Mononuclear cell (primary cell): Measurements from ENCODE around the gene MGMT. TPM values are rescaled to one million over a fixed set of nuclear protein-coding genes. Genes with fewer than 3 reads are reported as not detected.
"Not testable (repeated sequence)": the region's sequence is repeated elsewhere in the genome, so short reads cannot be mapped to it uniquely, and the experiment has no call there.

ENCODE experiments used
- H3K27me3 ChIP-seq: 2 replicates; pipeline ENCODE4 v1.6.0; 2011; ENCODE audit warnings: low read length, control low read depth; ENCODE audit not compliant: insufficient read depth
- H3K4me1 ChIP-seq: 2 replicates; pipeline ENCODE4 v1.5.1; 2011; ENCODE audit warnings: mild to moderate bottlenecking, low read length, control low read depth; ENCODE audit not compliant: insufficient read depth
- H3K4me3 ChIP-seq: 2 replicates; pipeline ENCODE4 v1.5.1; 2011; ENCODE audit warnings: mild to moderate bottlenecking, low read length, moderate library complexity
- H3K9me3 ChIP-seq: 2 replicates; pipeline ENCODE4 v1.5.1; 2011; ENCODE audit warnings: low read depth, mild to moderate bottlenecking, control low read depth, low read length
- total RNA-seq: library from RNA; depleted of rRNA; stranded (reverse); fragments of >200 nt; gene quantifications from one replicate; pipeline ENCODE4 v1.2.3, GENCODE V29; 2012

The MGMT gene
- total RNA-seq = 10.3 TPM

- Histone ChIP-seq H3K4me3 (peak within 1 kb of the TSS; percentile 68), H3K9me3 (no peaks in the 10 kb centered on the region), H3K4me1 (peaks cover 17% of the 10 kb centered on the region), H3K27me3 (no peaks in the 10 kb centered on the region)
Measured at GRCh38 chr10:129466703-129467358, at the start of gene MGMT. TSS of gene MGMT (plus strand) at chr10:129467241.

- H3K4me3 ChIP-seq = no peak overlapping the region
Measured at GRCh38 chr10:129417870-129418269, 49.2 kb upstream of the MGMT start.

GRCh38 chr10:129418496-129419225, 48.4 kb upstream of the MGMT start:
- H3K9me3 ChIP-seq = no peaks in the 10 kb centered on the region
- H3K4me3 ChIP-seq = no peak overlapping the region
- no peaks in the 10 kb centered on the region for H3K27me3 ChIP-seq
- H3K4me1 ChIP-seq = no peaks in the 10 kb centered on the region

More at GRCh38 chr10:129417870-129418269, 49.2 kb upstream of the MGMT start:
- no peaks in the 10 kb centered on the region for H3K9me3 ChIP-seq
- no peaks in the 10 kb centered on the region for H3K4me1 ChIP-seq
- H3K27me3 ChIP-seq = no peaks in the 10 kb centered on the region

- no peak overlapping the region for H3K4me3 ChIP-seq
- no peaks in the 10 kb centered on the region for H3K9me3 ChIP-seq
- no peaks in the 10 kb centered on the region for H3K27me3 ChIP-seq
- no peaks in the 10 kb centered on the region for H3K4me1 ChIP-seq
Measured at GRCh38 chr10:129419397-129419796, 47.6 kb upstream of the MGMT start.

- no peaks in the 10 kb centered on the region for H3K9me3 ChIP-seq
Measured at GRCh38 chr10:129421399-129422010, 45.5 kb upstream of the MGMT start.

GRCh38 chr10:129424978-129425377, 42.1 kb upstream of the MGMT start:
- Histone ChIP-seq H3K4me3 (no peak overlapping the region), H3K4me1 (no peaks in the 10 kb centered on the region), H3K9me3 (no peaks in the 10 kb centered on the region), H3K27me3 (no peaks in the 10 kb centered on the region)

More at GRCh38 chr10:129421399-129422010, 45.5 kb upstream of the MGMT start:
- no peaks in the 10 kb centered on the region for H3K27me3 ChIP-seq
- H3K4me3 ChIP-seq = no peak overlapping the region
- H3K4me1 ChIP-seq = no peaks in the 10 kb centered on the region

- H3K9me3 ChIP-seq = no peaks in the 10 kb centered on the region
- H3K4me3 ChIP-seq = no peak overlapping the region
- no peaks in the 10 kb centered on the region for H3K27me3 ChIP-seq
- H3K4me1 ChIP-seq = no peaks in the 10 kb centered on the region
Measured at GRCh38 chr10:129426606-129427005, 40.4 kb upstream of the MGMT start.

- H3K4me1 ChIP-seq = no peaks in the 10 kb centered on the region
- H3K27me3 ChIP-seq = no peaks in the 10 kb centered on the region
- no peak overlapping the region for H3K4me3 ChIP-seq
- H3K9me3 ChIP-seq = no peaks in the 10 kb centered on the region
Measured at GRCh38 chr10:129433266-129433665, 33.8 kb upstream of the MGMT start.

GRCh38 chr10:129435724-129436123, 31.3 kb upstream of the MGMT start:
- H3K4me1 ChIP-seq = not testable (repeated sequence)

GRCh38 chr10:129438024-129438423, 29.0 kb upstream of the MGMT start:
- Histone ChIP-seq H3K4me1 (no peaks in the 10 kb centered on the region), H3K9me3 (no peaks in the 10 kb centered on the region), H3K4me3 (no peak overlapping the region), H3K27me3 (no peaks in the 10 kb centered on the region)

More at GRCh38 chr10:129435724-129436123, 31.3 kb upstream of the MGMT start:
- not testable (repeated sequence) for H3K9me3 ChIP-seq, H3K27me3 ChIP-seq, H3K4me3 ChIP-seq

GRCh38 chr10:129440247-129440646, 26.8 kb upstream of the MGMT start:
- Histone ChIP-seq H3K27me3 (no peaks in the 10 kb centered on the region), H3K4me3 (no peak overlapping the region), H3K9me3 (no peaks in the 10 kb centered on the region), H3K4me1 (no peaks in the 10 kb centered on the region)

GRCh38 chr10:129440722-129441316, 26.2 kb upstream of the MGMT start:
- H3K4me3 ChIP-seq = no peak overlapping the region
- H3K27me3 ChIP-seq = no peaks in the 10 kb centered on the region
- no peaks in the 10 kb centered on the region for H3K9me3 ChIP-seq
- no peaks in the 10 kb centered on the region for H3K4me1 ChIP-seq

GRCh38 chr10:129441372-129442009, 25.6 kb upstream of the MGMT start:
- Histone ChIP-seq H3K9me3 (no peaks in the 10 kb centered on the region), H3K4me1 (no peaks in the 10 kb centered on the region), H3K4me3 (no peak overlapping the region), H3K27me3 (no peaks in the 10 kb centered on the region)

- no peaks in the 10 kb centered on the region for H3K9me3 ChIP-seq
- no peaks in the 10 kb centered on the region for H3K27me3 ChIP-seq
Measured at GRCh38 chr10:129442866-129443265, 24.2 kb upstream of the MGMT start.

GRCh38 chr10:129444359-129444758, 22.7 kb upstream of the MGMT start:
- Histone ChIP-seq H3K4me1 (no peaks in the 10 kb centered on the region), H3K9me3 (no peaks in the 10 kb centered on the region), H3K27me3 (no peaks in the 10 kb centered on the region), H3K4me3 (no peak overlapping the region)

More at GRCh38 chr10:129442866-129443265, 24.2 kb upstream of the MGMT start:
- Histone ChIP-seq H3K4me1 (no peaks in the 10 kb centered on the region), H3K4me3 (no peak overlapping the region)
